ENCODE results near the gene SLC25A21. TPM values are rescaled to one million over a fixed set of nuclear protein-coding genes. Genes with fewer than 3 reads are reported as not detected.

SLC25A21 gene
- total RNA-seq, 1 donor from 2014 or later, result 1.2 TPM

- H3K4me1 Mint-ChIP-seq (ENCODE audit: unreplicated experiment), result peaks cover 2% of the 10 kb centered on the region
- no peak for DNase-seq (ENCODE audit: low spot score)
- H3K27ac Mint-ChIP-seq (ENCODE audit: unreplicated experiment), result no peak overlapping the region
- H3K9me3 Mint-ChIP-seq (ENCODE audit: unreplicated experiment), result no peaks in the 10 kb centered on the region
- no peak for TF ChIP-seq CTCF (IDR thresholded peaks at IDR 0.05; ENCODE audit: unreplicated experiment)
- no peaks in the 10 kb centered on the region for H3K27me3 Mint-ChIP-seq (ENCODE audit: unreplicated experiment)
- H3K4me3 Mint-ChIP-seq (ENCODE audit: unreplicated experiment), result no peak overlapping the region
- H3K36me3 Mint-ChIP-seq (ENCODE audit: low read depth, unreplicated experiment), result no peaks in the 10 kb centered on the region
Observed at GRCh38 chr14:36717363-36717762, 455.0 kb downstream of the SLC25A21 start.

DNA sequence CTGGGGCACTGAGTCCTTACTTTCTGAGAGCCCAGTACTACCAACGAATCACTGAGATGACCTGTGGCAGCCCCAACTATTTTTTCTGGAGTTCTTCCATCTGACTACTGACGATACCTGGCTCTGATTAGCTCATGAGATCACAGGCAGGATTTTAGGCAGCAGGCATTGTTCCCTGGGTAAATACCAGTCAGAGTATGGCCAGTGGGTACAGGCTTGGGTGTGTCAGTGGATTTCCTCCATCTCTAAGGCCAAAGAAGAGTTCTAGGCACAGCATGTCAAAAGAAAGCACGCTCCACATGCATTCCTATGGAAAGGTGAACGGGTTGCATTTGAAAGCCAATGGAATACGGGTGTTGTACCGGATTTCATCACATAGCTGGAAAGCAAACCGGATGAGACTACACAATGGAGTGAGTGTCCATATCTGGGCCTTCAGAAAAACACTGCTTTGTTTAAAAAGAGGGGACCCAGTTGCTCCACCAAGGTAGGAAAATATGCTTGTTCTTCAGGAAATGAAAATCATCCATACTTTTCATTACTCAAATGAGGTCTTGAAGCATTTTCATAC is 455.7 kb downstream of the SLC25A21 start:
- no peak overlapping the region for H3K27ac Mint-ChIP-seq (ENCODE audit: unreplicated experiment)
- H3K4me1 Mint-ChIP-seq (ENCODE audit: unreplicated experiment), result peaks cover 2% of the 10 kb centered on the region
- no peaks in the 10 kb centered on the region for H3K27me3 Mint-ChIP-seq (ENCODE audit: unreplicated experiment)
- no peak for TF ChIP-seq CTCF (IDR thresholded peaks at IDR 0.05; ENCODE audit: unreplicated experiment)
- H3K9me3 Mint-ChIP-seq (ENCODE audit: unreplicated experiment), result no peaks in the 10 kb centered on the region
- no peak for DNase-seq (ENCODE audit: low spot score)
- H3K36me3 Mint-ChIP-seq (ENCODE audit: low read depth, unreplicated experiment), result no peaks in the 10 kb centered on the region
- no peak overlapping the region for H3K4me3 Mint-ChIP-seq (ENCODE audit: unreplicated experiment)

DNA sequence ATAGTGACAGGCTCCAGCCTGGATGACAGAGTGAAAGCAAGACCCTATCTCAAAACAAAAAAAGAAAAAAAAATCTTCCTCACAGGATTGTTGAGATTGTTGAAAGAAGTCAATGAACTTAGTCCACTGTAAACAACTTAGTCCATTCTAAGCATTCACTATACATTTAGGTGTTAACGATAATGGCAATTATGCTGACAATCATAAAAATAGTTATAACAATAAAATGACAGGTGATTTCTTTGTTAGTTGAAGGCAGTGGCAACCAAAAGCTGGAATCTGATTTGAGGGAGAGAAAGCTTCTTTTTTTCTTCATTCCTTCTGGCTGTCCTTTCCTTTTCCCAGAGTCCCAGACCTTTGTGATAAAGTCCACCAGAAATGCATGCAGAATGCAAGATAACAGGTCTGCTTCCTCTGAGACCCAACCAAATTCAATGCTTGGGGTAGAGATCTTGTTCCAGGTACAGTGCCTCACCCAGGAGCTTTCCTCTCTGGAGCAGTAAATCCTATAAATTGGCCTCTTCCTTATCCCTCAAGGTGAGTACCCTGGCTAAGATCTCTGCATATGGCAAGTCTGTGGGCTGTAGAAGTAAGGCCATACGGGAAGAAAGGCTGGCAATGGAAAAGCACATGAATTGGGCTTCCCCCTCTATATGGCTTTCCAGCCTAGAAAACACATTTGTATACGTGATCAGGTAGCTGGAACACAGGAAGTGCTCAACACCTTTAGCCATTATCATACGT is 458.3 kb downstream of the SLC25A21 start:
- Mint-ChIP-seq H3K27ac (ENCODE audit: unreplicated experiment) (no peak overlapping the region), H3K4me1 (ENCODE audit: unreplicated experiment) (peaks cover 2% of the 10 kb centered on the region)

DNA sequence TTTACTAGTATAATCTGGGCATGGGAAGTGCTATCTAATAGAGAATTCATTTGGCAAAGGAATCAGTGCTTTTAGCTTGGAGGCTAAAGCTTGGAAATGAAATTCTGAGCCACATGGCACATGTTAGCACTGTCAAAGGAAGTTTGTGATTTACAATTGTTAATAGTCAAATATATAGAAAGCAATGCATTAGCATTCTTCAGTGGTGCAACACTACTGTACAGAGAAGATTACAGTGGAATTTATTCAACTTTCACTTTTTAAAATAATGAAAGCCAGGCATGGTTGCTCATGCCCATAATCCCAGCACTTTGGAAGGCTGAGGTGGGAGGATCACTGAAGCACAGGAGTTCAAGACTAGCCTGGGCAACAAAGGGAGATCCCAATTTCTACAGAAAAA is 464.8 kb downstream of the SLC25A21 start:
- no peaks in the 10 kb centered on the region for H3K9me3 Mint-ChIP-seq (ENCODE audit: unreplicated experiment)
- H3K27me3 Mint-ChIP-seq (ENCODE audit: unreplicated experiment), result no peaks in the 10 kb centered on the region
- no peak for TF ChIP-seq CTCF (IDR thresholded peaks at IDR 0.05; ENCODE audit: unreplicated experiment)
- no peak for DNase-seq (ENCODE audit: low spot score)
- H3K4me3 Mint-ChIP-seq (ENCODE audit: unreplicated experiment), result no peak overlapping the region
- H3K4me1 Mint-ChIP-seq (ENCODE audit: unreplicated experiment), result no peaks in the 10 kb centered on the region
- no peak overlapping the region for H3K27ac Mint-ChIP-seq (ENCODE audit: unreplicated experiment)
- H3K36me3 Mint-ChIP-seq (ENCODE audit: low read depth, unreplicated experiment), result no peaks in the 10 kb centered on the region

More for the DNA sequence above, 458.3 kb downstream of the SLC25A21 start:
- no peaks in the 10 kb centered on the region for H3K9me3 Mint-ChIP-seq (ENCODE audit: unreplicated experiment)
- no peak for DNase-seq (ENCODE audit: low spot score)
- H3K4me3 Mint-ChIP-seq (ENCODE audit: unreplicated experiment), result no peak overlapping the region
- H3K36me3 Mint-ChIP-seq (ENCODE audit: low read depth, unreplicated experiment), result no peaks in the 10 kb centered on the region
- no peak for TF ChIP-seq CTCF (IDR thresholded peaks at IDR 0.05; ENCODE audit: unreplicated experiment)
- H3K27me3 Mint-ChIP-seq (ENCODE audit: unreplicated experiment), result no peaks in the 10 kb centered on the region

GRCh38 chr14:36702474-36702873 is 469.9 kb downstream of the SLC25A21 start:
- H3K4me3 Mint-ChIP-seq (ENCODE audit: unreplicated experiment), result no peak overlapping the region
- H3K4me1 Mint-ChIP-seq (ENCODE audit: unreplicated experiment), result peaks cover 2% of the 10 kb centered on the region

More at GRCh38 chr14:36702474-36702873, 469.9 kb downstream of the SLC25A21 start:
- no peaks in the 10 kb centered on the region for H3K36me3 Mint-ChIP-seq (ENCODE audit: low read depth, unreplicated experiment)
- H3K27me3 Mint-ChIP-seq (ENCODE audit: unreplicated experiment), result peaks cover 2% of the 10 kb centered on the region
- DNase-seq (ENCODE audit: low spot score), result no peak
- no peak overlapping the region for H3K27ac Mint-ChIP-seq (ENCODE audit: unreplicated experiment)
- TF ChIP-seq CTCF (IDR thresholded peaks at IDR 0.05; ENCODE audit: unreplicated experiment), result no peak
- H3K9me3 Mint-ChIP-seq (ENCODE audit: unreplicated experiment), result no peaks in the 10 kb centered on the region

Data from endothelial cell (in vitro differentiated cells).